ENCODE measurements around the gene RBM23.
A peak's percentile ranks its signal among the peaks of the same experiment; 100 is the strongest.

Gene RBM23

DNA sequence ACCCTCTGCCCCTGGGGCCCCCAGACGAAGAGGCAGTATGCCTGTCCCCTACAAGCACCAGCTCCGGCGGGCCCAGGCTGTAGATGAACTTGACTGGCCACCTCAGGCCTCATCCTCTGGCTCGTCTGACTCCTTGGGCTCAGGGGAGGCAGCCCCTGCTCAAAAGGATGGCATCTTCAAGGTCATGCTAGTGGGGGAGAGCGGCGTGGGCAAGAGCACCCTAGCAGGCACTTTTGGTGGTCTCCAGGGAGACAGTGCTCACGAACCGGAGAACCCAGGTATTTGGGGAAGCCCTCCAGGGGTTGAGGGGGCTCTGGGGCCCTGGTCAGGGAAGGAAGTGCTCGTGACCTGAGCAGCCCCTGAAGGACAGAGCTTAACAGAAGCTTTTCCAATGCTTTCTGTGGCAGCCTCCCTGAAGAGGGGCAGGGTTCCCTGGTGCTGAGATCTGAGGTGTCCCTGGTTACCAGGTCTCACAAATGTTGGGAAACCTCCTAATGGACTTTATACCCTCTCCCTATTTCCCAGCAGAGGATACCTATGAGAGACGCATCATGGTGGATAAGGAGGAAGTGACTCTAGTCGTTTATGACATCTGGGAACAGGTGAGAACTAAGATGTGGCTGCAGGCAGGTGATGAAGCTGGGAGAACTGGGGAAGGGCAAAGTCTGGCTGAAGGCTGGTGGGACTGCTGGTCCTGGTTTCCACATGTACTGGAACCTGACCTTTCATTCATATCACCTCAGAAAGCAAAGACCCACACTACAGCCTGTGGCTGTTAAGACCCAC lies 34.0 kb downstream of the RBM23 start:
- no peak for DNase-seq

DNA sequence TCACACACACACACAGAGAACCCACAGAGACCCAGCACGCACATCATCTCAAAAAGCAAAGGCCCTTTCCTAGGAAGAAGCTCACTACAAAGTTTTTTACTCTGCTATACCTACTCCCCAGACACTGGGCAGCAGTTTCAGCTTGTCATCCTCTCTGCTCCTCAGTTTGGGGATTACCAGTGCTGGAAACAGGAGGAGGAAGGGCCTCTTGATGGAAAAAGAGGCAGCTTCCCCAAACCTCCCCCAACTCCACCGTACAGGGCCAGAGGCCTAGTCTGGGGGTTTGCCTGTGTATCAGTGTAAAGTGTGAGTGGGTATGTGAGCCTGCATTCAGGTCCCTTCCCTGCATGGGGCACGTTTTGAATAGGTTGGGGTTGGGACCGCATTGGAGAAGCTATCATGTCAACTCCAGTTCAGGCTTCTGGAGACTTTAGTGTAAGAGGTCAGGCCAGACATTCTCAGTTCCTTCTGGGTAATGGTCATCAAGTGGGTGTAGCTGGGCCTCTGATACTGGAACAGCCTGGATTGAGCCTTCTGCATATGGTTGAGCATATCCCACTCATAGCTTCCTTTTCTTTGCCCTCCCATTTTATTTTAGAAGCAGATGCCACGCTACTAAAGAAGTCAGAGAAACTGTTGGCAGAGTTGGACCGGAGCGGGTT lies 34.7 kb downstream of the RBM23 start:
- DNase-seq, result no peak

DNA sequence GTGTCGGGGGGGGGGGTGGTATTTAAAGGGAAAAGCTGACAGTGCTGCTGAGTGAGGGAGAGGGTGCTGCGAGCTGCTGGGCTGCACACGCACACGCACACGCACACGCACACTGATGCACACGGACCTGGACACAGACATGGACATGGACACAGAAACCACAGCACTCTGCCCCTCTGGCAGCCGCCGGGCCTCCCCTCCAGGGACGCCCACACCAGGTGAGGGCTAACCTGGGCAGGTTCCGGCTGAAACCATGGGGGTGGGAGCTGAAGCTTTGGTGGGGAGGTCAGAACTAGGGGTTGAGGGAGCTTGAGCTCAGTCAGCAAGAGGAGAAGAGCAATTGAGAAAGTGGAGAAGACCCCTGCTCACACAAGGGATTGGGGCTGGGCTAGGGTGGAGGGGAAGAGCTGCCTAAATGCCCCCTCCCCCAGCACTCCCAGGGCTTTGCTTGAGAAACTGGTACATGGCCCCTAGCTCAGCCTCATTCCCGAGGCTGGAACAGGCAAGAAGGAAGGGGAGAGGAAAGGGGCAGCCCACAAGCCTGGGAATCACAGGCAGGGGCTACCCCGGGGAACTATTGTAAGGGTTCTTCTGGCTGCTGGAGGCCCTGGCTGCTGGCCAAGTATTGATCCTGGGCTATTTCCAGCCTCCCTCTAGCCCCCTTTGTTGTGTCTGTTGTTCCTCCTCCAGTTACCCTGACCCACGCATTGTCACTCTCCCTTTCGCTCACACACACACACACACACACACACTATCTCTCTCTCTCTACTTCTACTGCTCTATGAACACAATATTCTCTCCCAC lies 35.6 kb downstream of the RBM23 start, which contains the start of gene REM2:
TSS of gene REM2 (plus strand) at position 50 of the 804 bp plus-strand sequence. CDS start at position 116, 66 bp downstream.
- DNase-seq, result no peak

DNA sequence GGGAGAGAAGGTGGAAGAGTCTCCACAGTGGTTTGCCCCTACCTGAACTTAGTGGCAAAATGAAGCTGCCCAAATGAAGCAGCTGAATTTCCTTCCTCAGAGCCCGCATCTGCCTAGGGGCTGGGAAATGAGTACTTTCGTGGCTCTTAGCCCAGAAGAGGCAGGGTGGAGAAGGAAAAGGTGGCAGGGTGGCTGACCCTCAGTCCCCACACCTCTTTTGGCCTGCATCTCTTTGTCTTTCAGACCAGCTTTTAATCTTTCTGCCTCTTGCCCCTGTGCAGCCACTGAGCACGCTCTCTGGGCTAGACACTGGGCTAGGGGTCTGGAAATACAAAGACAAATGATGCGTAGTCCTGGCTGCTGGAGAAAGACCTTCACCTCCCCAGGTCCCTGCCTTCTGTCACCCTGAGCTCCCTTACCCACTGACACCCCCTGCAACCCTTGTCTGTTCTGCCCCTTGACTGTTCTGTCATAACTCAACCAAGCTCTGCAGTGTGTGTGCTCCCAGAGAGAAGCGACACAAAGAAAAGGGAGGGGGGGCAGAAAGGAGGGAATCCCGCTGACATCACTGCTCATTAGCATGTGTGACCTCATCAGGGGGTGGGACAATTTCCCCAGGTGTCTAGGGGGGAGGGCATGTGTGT lies 36.3 kb downstream of the RBM23 start:
- DNase-seq, result peak; percentile 8

DNA sequence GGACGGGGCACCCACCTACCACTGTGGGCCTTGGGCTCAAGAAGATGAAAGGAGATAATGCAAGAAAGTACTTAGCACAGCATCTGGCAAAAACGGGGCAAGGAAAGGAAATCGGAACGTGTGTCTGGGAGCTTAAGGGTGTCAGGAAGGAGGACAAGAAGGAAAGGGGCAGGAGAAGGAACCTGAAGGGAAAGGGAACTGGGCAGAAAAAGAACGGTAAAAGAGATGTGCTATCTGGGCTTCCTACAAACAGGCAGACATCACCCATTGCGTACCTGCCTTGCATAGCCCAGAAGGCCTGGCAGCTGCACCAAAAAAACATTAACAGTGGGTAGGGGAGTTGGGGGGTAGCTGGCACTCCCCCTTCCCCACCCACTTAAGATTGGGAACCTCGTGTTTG lies 36.9 kb downstream of the RBM23 start:
- no peak for DNase-seq

DNA sequence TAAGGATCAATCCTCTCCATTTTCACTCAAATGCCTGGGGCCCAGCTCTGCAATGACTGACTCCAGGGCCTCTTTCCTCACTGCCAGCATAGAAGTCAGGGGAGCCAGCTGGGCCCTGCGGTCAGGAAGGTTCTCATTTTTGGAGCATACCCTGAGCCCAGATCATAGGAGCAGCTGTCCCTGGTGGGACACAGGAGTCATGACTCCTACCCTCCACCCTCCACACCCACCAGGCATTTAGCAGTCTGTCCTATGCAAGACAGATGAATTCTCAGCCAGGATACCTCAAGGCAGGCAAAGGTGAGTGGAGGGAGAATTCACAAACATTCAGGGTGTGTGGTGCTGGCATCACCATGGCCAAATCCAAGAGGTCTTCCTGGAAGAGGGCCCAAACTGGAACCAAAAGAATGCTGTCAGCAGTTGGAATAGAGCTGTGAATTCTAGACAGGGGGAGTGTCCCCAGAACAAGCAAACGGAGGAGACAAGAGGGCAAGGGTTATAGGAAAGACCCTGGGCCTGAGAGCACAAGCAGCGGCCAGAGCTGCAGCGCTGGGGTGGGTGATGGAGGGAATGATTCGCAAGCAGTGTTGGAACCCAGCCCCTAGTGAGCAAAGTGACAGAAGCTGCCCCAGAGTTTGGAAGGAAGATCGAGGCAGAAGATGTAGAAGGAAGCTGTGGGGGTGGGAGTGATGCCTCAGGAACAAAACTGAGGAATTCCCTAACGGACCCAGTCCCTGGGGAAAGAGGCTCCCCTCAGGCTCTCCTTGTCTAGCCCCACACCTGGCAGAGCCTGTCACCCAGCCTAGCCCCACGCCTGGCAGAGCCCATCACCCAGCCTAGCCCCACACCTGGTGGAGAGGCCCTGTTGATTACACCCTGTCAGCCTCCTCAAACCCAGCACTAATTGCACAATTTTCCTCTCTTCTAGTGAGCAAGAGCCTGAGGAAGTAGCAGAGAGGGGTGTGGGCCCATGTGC lies 40.4 kb downstream of the RBM23 start:
- DNase-seq, result no peak

DNA sequence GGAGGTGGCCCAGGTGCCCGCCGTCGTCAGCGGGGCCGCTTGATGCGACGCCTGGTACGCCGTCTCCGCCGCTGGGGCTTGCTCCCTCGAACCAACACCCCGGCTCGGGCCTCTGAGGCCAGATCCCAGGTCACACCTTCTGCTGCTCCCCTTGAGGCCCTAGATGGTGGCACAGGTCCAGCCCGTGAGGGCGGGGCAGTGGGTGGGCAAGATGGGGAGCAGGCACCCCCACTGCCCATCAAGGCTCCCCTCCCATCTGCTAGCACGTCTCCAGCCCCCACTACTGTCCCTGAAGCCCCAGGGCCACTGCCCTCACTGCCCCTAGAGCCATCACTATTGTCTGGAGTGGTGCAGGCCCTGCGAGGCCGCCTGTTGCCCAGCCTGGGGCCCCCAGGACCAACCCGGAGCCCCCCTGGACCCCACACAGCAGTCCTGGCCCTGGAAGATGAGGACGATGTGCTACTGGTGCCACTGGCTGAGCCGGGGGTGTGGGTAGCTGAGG lies 41.9 kb downstream of the RBM23 start:
- DNase-seq, result no peak

DNA sequence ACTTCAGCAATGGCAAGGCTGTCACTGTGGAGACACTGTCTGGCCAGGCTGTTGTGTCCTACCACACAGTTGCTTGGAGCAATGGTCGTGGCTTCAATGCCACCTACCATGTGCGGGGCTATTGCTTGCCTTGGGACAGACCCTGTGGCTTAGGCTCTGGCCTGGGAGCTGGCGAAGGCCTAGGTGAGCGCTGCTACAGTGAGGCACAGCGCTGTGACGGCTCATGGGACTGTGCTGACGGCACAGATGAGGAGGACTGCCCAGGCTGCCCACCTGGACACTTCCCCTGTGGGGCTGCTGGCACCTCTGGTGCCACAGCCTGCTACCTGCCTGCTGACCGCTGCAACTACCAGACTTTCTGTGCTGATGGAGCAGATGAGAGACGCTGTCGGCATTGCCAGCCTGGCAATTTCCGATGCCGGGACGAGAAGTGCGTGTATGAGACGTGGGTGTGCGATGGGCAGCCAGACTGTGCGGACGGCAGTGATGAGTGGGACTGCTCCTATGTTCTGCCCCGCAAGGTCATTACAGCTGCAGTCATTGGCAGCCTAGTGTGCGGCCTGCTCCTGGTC lies 43.1 kb downstream of the RBM23 start:
- no peak for DNase-seq

DNA sequence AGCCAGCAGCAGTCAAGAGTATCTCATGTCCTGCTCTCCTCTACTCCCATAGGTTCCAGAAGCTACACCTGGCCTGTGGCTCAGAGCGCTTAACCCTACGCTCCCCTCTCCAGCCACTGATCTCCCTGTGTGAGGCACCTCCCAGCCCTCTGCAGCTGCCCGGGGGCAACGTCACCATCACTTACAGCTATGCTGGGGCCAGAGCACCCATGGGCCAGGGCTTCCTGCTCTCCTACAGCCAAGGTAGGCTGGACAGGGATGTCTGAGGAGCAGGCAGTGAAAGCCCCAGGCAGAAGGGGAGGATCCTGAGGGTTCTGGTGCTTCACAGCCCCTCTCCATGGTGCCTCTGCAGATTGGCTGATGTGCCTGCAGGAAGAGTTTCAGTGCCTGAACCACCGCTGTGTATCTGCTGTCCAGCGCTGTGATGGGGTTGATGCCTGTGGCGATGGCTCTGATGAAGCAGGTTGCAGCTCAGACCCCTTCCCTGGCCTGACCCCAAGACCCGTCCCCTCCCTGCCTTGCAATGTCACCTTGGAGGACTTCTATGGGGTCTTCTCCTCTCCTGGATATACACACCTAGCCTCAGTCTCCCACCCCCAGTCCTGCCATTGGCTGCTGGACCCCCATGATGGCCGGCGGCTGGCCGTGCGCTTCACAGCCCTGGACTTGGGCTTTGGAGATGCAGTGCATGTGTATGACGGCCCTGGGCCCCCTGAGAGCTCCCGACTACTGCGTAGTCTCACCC lies 43.8 kb downstream of the RBM23 start:
- DNase-seq, result no peak

DNA sequence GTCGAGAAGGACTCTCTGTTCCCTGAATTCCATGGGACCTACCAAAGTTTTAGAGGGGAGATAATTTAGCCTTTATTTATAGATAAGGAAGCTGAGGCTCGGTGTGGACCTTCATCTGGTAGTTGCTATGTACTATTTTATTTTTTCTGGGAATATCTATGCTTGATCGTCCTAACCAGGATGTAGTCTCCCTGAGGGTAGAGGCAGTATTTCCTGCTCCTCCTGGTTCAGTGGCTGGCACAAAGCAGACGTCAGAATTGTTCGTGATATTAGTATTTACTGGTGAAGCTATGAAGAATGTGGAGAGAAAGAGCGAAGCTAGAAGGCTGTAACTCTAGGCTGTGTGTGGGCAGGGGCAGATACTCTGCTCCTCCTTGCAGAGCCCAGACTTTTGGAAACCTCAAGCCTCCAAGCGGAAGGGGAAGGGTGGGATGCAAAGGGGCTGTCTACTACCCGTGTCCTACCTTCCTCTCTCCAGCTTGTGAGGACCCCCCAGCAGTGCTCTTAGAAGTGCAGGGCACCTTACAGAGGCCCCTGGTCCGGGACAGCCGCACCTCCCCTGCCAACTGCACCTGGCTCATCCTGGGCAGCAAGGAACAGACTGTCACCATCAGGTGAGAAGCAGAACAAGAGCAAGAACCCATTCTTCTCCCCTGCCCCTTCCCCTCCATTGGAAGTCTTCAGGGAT lies 46.0 kb downstream of the RBM23 start:
- DNase-seq, result no peak

DNA sequence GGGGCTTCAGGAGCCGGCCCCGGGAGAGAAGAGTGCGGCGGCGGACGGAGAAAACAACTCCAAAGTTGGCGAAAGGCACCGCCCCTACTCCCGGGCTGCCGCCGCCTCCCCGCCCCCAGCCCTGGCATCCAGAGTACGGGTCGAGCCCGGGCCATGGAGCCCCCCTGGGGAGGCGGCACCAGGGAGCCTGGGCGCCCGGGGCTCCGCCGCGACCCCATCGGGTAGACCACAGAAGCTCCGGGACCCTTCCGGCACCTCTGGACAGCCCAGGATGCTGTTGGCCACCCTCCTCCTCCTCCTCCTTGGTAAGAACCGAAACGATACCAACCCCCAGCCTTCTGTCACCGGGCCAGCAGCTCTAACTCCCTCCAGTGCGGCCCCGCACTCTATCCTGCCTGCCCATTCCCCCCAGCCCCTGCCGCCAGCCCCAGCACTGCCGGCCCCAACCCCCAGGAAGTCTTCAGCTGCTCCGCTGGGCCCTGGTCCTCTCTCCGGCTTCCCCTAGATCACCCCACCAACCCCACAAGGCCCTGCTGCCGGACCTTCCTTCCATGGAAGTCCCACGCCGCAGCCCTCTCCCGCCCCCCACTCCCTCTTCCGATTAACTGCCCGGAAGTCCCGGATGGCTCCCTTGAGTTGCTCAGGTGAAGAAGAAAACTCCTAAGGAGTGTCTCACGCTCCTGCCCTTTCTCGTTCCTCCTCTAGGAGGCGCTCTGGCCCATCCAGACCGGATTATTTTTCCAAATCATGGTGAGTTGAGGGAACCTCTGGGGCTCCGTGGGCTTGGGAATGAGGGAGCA lies 46.7 kb downstream of the RBM23 start:
- peak; percentile 80 for DNase-seq

DNA sequence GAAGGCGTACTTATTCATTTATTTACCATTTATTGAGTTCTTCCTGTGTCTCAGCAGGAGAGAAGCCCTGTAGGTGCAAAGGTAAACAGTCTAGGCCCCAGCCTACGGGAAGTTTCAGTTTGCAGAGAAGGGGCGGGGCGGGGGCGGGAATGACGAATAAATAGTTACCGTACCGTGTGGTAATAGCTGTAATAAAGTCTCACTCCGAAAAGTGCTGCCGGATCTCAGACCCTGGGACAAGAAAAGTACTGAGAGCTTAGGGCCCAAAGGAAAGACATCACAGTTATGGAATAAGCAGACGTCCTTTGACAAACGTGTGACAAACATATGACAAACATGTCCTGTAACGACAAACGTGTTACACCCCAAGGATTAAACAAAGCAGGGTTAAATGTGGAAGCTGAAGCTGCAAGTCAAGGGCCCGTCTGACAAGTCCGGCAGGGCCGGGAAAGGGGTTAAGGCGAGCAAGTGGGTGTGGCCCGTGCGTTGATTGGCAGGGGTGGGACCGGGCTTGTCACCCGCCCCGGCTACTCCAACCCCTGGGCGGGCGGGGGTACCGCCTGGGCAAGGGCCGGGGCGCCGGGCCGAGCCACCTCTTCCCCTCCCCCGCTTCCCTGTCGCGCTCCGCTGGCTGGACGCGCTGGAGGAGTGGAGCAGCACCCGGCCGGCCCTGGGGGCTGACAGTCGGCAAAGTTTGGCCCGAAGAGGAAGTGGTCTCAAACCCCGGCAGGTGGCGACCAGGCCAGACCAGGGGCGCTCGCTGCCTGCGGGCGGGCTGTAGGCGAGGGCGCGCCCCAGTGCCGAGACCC lies 47.5 kb downstream of the RBM23 start, which contains the start of gene LRP10:
TSS of gene LRP10 (plus strand) at position 517 of the 809 bp plus-strand sequence. CDS start 564 bp downstream, outside the sequence.
- peak; percentile 90 for DNase-seq

DNA sequence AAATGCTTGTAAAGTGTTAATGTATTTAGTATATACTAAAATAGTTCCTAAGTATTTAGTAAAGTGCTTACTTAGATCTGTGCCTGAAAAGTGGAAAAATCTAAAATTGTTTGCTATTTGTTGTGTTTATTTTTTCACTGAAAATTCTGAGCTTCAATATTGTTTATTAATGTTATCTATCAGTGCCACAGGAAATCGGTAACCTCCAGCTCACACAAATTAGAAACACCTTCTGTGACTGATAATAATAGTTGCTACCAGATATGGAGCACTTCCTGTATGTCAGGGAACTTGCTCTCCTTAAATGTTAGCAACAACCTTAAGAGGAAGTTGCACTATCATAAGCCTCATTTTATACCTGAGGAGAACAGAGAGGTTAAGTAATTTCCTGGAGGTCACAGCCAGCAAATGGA lies 48.1 kb downstream of the RBM23 start:
- DNase-seq, result no peak

DNA sequence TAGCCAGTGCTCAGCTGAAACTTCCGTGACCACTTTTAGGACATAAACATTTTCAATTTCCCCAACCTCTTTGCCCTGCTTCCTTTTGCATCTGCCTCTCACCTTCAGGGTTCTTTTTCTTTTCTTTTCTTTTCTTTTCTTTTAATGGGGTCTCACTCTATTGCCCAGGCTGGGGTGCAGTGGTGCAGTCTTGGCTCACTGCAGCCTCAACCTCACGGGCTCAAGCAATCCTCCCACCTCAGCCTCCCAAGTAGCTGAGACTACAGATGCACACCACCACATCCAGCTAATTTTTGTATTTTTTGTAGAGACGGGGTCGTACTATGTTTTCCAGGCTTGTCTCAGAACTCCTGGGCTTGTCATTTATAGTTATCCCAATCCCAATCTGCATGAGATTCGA lies 52.1 kb downstream of the RBM23 start:
- no peak for DNase-seq

DNA sequence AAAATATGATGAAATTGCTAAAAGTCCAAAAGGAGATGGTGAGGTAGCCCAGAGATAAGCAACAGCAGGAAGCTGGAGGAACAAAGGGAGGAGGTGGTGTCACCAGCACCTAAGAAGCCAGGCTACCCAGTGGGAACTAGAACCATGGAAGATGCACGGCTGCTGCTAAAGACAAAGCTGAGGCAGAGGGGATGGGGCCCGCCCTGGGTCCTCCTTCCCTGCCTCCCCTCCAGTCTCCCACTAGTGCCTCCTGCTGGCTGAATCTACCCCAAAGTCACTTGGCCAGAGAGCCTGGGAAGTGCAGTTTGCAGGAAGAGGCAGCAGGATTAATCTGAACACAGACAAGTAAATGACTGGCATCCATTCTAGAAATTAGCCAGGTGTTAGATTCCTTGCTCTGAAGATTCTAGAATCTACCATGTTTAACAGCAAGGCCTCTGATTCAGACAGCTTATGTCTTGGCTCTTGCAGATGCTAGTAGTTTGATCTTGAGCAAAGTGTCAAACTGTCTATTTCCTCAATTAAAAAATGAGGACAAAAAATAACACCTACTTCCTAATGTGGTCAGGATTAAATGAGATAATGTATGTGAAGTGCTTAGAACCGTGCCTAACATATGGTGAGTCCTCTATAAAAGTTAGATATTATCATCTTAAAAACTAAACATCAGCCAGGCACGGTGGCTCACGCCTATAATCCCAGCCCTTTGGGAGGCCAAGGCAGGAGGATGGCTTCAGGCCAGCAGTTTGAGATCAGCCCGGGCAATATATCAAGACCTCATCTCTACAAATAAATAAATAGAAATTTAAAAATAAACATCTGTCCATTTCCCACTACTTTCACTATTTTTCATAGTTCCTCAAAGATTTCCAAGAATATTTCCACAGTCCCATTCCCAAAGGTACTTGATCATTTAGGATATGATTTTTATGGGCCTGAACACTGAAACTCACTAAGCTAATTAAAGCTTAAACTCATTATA lies 53.2 kb downstream of the RBM23 start:
- DNase-seq, result no peak

DNA sequence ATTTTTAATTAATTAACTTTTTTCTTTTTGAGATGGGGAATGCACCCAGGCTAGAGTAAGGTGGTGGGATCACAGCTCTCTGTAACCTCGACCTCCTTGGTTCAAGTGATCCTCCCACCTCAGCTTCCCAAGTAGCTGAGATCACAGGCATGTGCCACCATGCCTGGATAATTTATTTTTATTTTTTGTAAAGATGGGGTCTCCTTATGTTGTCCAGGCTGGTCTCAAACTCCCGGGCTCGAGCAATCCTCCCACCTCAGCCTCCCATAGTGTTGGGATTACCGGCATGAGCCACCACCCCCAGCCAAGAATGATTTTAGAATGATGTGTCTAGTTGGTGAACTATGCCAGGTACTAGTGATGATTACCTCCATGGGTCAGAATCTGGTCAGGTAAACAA lies 54.0 kb downstream of the RBM23 start:
- DNase-seq, result no peak

DNA sequence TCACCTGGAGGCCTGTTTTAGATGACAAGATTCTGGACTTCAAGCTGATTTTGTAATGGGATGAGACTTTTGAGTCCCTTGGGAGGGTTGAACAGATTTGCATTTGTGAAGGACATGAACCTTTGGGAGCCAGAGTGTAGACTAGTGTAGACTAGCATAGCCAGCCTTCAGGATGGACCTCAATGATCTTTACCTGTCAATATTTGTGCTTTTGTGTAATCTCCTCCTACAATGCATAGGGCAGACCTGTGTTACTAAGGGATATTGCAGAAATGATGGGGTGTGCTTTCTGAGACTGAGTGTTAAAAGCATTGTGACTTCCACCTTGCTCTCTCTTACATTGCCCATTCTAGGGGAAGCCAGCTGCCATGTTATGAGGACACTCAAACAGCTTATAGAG lies 57.3 kb downstream of the RBM23 start:
- DNase-seq, result no peak
